Common myeloid progenitor, CD34-positive (primary cell): ENCODE data around the gene GTF3C1.

Experiments used
- CTCF ChIA-PET: fragments of 350-600 bp; sonication (Branson Sonifier 250); formaldehyde crosslinking; loops from one replicate; lab custom pipeline; 2021; ENCODE audit warnings: antibody characterized with exemption; lab: Charles Lee
- POLR2A ChIA-PET: fragments of 350-600 bp; sonication (Branson Sonifier 250); formaldehyde crosslinking; loops from one replicate; lab custom pipeline; 2021; ENCODE audit warnings: antibody characterized with exemption; lab: Charles Lee
- DNase-seq, 3 donors: peaks; one replicate each; pipeline versions ENCODE4 v3.0.0 to v3.0.0-alpha.2; 2013
- H3K27ac ChIP-seq, 2 experiments: 1 replicate in 1 of 2; 2 replicates in 1 of 2; pipeline ENCODE4 v1.7.0; 2013; ENCODE audit warnings: inconsistent platforms in 2 of 2, low read length in 2 of 2, mild to moderate bottlenecking in 2 of 2, low read depth in 1 of 2, moderate library complexity in 1 of 2; ENCODE audit not compliant: severe bottlenecking in 2 of 2, insufficient read depth in 1 of 2, poor library complexity in 1 of 2
- H3K27me3 ChIP-seq, 5 experiments: replicated peaks in 2 of 5; 1 replicate in 3 of 5; 2 replicates in 2 of 5; pipeline versions ENCODE4 v1.6.1 to v1.7.0; 2013; ENCODE audit warnings: low read length in 4 of 5, mild to moderate bottlenecking in 2 of 5, moderate library complexity in 2 of 5, inconsistent platforms in 1 of 5; ENCODE audit not compliant: insufficient read depth in 5 of 5, control insufficient read depth in 4 of 5
- H3K36me3 ChIP-seq, 4 experiments: 1 replicate in 2 of 4; 2 replicates in 2 of 4; pipeline versions ENCODE4 v1.6.1 to v1.7.0; 2013; ENCODE audit warnings: low read length in 3 of 4, control low read depth in 1 of 4, mild to moderate bottlenecking in 1 of 4; ENCODE audit not compliant: control insufficient read depth in 4 of 4, insufficient read depth in 4 of 4
- H3K4me1 ChIP-seq, 4 experiments: 1 replicate in 3 of 4; 2 replicates in 1 of 4; pipeline versions ENCODE4 v1.6.1 to v1.7.1; 2013; ENCODE audit warnings: low read length in 3 of 4, mild to moderate bottlenecking in 3 of 4, control low read depth in 1 of 4, inconsistent platforms in 1 of 4, moderate library complexity in 1 of 4; ENCODE audit not compliant: control insufficient read depth in 4 of 4, insufficient read depth in 4 of 4; ENCODE audit errors: control extremely low read depth in 1 of 4
- H3K4me3 ChIP-seq, 7 experiments: 1 replicate in 4 of 7; 2 replicates in 3 of 7; pipeline versions ENCODE4 v1.5.1 to v1.7.0; 2013; ENCODE audit warnings: mild to moderate bottlenecking in 7 of 7, low read length in 6 of 7, moderate library complexity in 6 of 7, inconsistent platforms in 2 of 7, low read depth in 2 of 7, control low read depth in 1 of 7; ENCODE audit not compliant: insufficient read depth in 4 of 7, control insufficient read depth in 1 of 7; ENCODE audit errors: extremely low read depth in 1 of 7
- H3K9me3 ChIP-seq, 5 experiments: 1 replicate in 4 of 5; 2 replicates in 1 of 5; pipeline versions ENCODE4 v1.6.1 to v1.7.1; 2013; ENCODE audit warnings: low read length in 4 of 5, mild to moderate bottlenecking in 2 of 5, inconsistent platforms in 1 of 5, low read depth in 1 of 5, moderate library complexity in 1 of 5; ENCODE audit not compliant: control insufficient read depth in 4 of 5, insufficient read depth in 2 of 5; ENCODE audit errors: control extremely low read depth in 1 of 5
- WGBS: methylation state at CpG from one replicate; pipeline ENCODE4 v1.1.5; 2013; ENCODE audit not compliant: insufficient coverage; 5-methylcytosine and 5-hydroxymethylcytosine counted together

The GTF3C1 gene

DNA sequence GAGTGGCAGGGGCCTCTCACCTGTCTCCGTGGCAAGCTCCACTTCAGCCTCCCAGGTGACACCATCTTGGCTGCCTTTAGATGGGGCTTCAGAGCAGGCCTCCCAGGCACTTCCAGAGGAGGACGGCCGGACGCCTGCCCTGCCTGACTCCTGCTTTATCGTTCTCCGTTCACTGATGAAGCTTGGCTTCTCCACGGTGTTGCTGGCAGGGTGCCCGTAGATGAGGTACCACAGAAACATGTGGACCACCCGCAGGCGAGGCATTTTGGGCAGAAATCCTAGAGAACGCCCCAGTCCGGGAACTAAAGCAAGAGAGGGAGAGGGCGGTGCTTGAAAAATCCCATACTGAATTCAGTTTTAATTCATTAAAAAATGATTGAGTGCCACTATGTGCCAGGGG, 54.5 kb downstream of the GTF3C1 start:
- ChIA-PET CTCF (interaction anchor here (1.0 kb wide), 1 partner anchor 21 kb away, joined by 5 read pairs; no protein-coding TSS in a partner anchor), POLR2A (no interaction called here)
- Histone ChIP-seq H3K9me3 (no peaks in the 10 kb centered on the region), H3K4me3 (no peak overlapping the region), H3K4me1 (no peaks in the 10 kb centered on the region), H3K27me3 (no peaks in the 10 kb centered on the region), H3K36me3 (peaks cover 29 to 91% (median 79%) of the 10 kb centered on the region in 4 experiments), H3K27ac (no peak overlapping the region)
- WGBS: 96% methylated on average over 10 of the region's 13 CpGs
- DNase-seq: no peak

DNA sequence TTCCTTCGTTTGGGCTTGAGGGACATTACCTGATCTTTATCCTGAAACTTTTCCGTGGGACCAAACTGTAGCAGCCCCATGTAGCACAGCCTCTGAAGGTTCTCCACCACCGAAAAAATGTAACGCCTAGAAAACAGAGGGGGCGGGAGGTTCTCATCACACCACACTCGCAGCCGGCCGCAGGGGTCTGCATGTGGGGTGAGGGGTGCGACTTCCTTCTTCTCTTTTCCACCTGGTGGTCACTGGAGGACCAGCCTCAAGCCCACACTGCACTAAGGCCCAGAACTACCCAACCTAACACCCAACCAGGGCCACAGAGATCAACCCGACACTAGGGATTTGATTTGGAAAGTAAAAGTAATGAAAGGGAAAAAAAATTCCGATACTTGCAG, 57.1 kb downstream of the GTF3C1 start:
- DNase-seq: no peak
- Histone ChIP-seq H3K9me3 (no peaks in the 10 kb centered on the region), H3K4me1 (no peaks in the 10 kb centered on the region), H3K4me3 (no peak overlapping the region), H3K27ac (no peak overlapping the region), H3K27me3 (no peaks in the 10 kb centered on the region), H3K36me3 (peaks cover 34 to 92% (median 81%) of the 10 kb centered on the region in 4 experiments)
- ChIA-PET POLR2A (no interaction called here), CTCF (no interaction called here)
- 100% methylated on average over 4 of the region's 11 CpGs for WGBS

DNA sequence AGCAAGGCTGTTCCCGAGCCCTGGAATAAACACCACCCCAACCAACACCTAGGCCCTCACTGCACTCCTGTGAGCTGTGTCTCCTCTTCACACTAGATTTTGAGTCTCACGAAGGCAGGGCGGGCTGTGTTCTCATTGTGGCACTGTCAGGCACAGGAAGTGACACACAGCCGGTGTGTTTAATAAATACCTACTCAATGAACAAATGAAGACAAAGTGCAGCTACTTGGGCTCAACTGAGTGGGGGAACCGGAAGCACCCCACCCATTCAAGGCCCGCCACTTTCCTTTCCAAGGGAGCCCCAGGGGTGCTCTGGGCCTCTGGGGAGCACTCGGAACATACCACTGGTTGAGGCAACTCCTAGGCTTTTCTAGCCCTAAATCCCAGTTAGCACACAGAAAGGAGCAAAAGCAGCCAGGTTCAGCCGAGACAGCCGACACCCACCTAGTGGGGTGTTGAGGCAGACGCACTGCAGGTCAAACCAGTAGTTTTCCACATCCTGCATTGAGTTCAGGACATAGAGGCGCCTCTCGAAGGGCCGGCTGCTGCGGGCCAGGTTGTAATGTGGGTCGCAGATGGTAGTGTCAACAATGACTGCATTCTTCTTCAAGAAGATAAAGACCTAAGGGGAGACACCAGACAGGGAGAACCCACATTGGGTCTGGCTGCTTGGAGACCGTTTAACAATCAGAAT, 57.7 kb downstream of the GTF3C1 start:
- POLR2A ChIA-PET: no interaction called here
- no peak for DNase-seq
- Histone ChIP-seq H3K9me3 (no peaks in the 10 kb centered on the region), H3K4me1 (no peaks in the 10 kb centered on the region), H3K36me3 (peaks cover 32 to 90% (median 80%) of the 10 kb centered on the region in 4 experiments), H3K27me3 (no peaks in the 10 kb centered on the region), H3K27ac (no peak overlapping the region), H3K4me3 (no peak overlapping the region)
- CTCF ChIA-PET: no interaction called here
- 97% methylated on average over 14 of the region's 16 CpGs for WGBS

DNA sequence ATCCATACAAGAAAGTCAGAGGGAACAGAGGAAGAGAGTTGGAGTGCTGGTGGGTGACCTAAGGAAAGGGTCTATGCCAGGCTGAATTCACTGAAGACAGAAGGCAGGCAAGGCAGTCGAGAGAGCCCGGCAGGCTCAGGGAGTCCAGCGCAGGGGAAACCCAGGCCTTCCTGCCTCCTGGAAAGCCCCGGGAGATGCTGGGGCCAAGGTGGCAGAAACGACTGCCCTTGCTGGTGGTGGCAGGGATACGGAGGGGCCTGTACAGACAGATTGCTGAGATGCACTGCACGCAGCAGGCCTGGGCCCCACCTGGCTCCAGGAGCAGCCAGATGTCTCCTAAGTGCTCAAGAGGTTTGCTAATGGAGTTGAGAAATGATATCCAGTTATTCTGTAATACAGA, 59.8 kb downstream of the GTF3C1 start:
- WGBS: 93% methylated on average over 7 of the region's 7 CpGs
- no peaks in the 10 kb centered on the region for H3K9me3 ChIP-seq
- POLR2A ChIA-PET: no interaction called here
- no peak for DNase-seq
- no peaks in the 10 kb centered on the region for H3K4me1 ChIP-seq
- no peak overlapping the region for H3K27ac ChIP-seq
- no peak overlapping the region for H3K4me3 ChIP-seq
- peaks cover 33 to 92% (median 81%) of the 10 kb centered on the region in 4 experiments for H3K36me3 ChIP-seq
- H3K27me3 ChIP-seq: no peaks in the 10 kb centered on the region
- CTCF ChIA-PET: no interaction called here

DNA sequence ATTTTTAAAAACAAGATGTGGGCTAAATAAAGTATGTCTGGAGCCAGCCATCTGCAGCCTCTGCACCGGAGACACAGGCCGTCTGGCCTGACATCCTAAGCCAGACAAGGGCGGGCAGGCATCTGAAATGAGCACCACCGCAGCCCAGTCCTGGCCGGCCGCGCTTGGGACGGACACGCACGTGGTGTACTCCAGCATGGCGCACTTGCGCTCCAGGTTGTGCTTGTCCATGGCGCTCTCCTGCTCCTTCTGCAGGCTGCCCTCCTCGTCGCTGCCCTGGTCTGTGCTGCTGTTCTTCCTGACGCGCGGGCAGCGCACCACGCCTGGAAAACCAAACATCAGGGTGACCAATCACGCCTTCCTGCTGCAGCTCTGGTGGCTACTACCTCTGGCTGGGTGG, 60.3 kb downstream of the GTF3C1 start:
- ChIA-PET POLR2A (no interaction called here), CTCF (no interaction called here)
- no peak for DNase-seq
- no peaks in the 10 kb centered on the region for H3K4me1 ChIP-seq
- no peaks in the 10 kb centered on the region for H3K27me3 ChIP-seq
- H3K4me3 ChIP-seq: no peak overlapping the region
- 97% methylated on average over 18 of the region's 21 CpGs for WGBS
- no peaks in the 10 kb centered on the region for H3K9me3 ChIP-seq
- peaks cover 32 to 92% (median 81%) of the 10 kb centered on the region in 4 experiments for H3K36me3 ChIP-seq
- H3K27ac ChIP-seq: no peak overlapping the region

DNA sequence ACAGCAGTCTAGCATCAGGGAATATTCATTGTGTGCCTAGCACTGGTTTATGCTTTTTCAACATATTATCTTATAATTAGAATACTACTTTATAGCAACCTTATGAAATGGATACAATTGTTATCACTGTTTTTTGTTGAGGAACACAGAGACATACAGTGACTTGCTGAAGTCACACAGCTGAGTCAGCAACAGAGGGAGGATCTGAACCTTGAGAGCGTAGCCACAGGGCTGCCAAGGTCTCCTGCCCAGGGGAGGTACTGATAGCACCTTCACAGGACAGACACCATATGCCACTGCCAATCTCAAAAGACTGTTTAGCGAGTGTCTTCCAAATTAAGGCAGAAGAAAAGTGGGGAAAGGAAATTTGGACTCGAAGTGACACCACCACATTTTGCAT, 63.0 kb downstream of the GTF3C1 start:
- CTCF ChIA-PET: no interaction called here
- Histone ChIP-seq H3K27me3 (no peaks in the 10 kb centered on the region), H3K36me3 (peaks cover 33 to 96% (median 88%) of the 10 kb centered on the region in 4 experiments), H3K4me3 (no peak overlapping the region), H3K27ac (no peak overlapping the region), H3K4me1 (no peaks in the 10 kb centered on the region), H3K9me3 (no peaks in the 10 kb centered on the region)
- no peak for DNase-seq
- POLR2A ChIA-PET: interaction anchor here (0.6 kb wide), 1 partner anchor 125 kb away, joined by 3 read pairs; no protein-coding TSS in a partner anchor
- 95% methylated on average over 3 of the region's 3 CpGs for WGBS

DNA sequence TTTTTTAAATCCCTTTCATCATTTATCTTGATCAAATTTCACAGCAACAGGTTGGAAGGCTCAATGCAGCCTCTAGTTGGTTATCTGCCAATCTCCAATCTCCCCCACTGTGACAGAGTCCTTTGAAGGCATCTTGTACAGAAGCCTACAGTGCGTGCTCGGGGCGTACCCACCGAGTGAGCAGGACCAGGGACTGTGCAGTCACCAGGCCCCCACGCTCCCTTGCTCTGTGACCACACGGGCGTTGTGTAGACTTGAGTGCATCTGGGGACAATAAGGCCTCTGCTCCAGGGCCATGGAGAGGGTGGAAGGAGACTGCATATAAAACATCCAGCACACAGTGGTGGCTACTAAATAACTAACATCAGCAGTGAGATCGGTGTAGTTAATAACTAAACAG, 63.4 kb downstream of the GTF3C1 start:
- H3K27ac ChIP-seq: no peak overlapping the region
- H3K36me3 ChIP-seq: peaks cover 33 to 96% (median 89%) of the 10 kb centered on the region in 4 experiments
- no peaks in the 10 kb centered on the region for H3K27me3 ChIP-seq
- H3K4me3 ChIP-seq: no peak overlapping the region
- H3K4me1 ChIP-seq: no peaks in the 10 kb centered on the region
- ChIA-PET CTCF (no interaction called here), POLR2A (no interaction called here)
- DNase-seq: no peak
- no peaks in the 10 kb centered on the region for H3K9me3 ChIP-seq
- WGBS: 94% methylated on average over 5 of the region's 8 CpGs
